IMR-90 (cell line): ENCODE results near the gene CLNK. TPM values are rescaled to one million over a fixed set of nuclear protein-coding genes. Genes with fewer than 3 reads are reported as not detected.

Experiments used
- ATAC-seq: fragments of 200-7000 bp; cut with Tn5 transposase; 2 replicates; pipeline ENCODE4 v1.9.1; 2020; ENCODE audit warnings: low read depth, mild to moderate bottlenecking, moderate library complexity
- BruUV-seq: library from RNA; stranded (reverse); fragments of 400-500 nt; replicated peaks from 2 replicates; lab custom pipeline; 2021; lab: Mats Ljungman, UMichigan
- CTCF ChIA-PET: fragments of 300-600 bp; formaldehyde crosslinking; extraction: SDS; loops from one replicate; lab custom pipeline; 2021; ENCODE audit warnings: antibody characterized with exemption; lab: Yijun Ruan, JAX
- POLR2A ChIA-PET: fragments of 300-600 bp; sonication (Branson Sonifier 250); formaldehyde crosslinking; loops from one replicate; lab custom pipeline; 2022; ENCODE audit warnings: antibody characterized with exemption; ENCODE audit not compliant: unreplicated experiment; lab: Charles Lee
- DNase-seq: peaks from one replicate; pipeline ENCODE4 v3.0.0; 2013
- H2AFZ ChIP-seq: replicated peaks from 2 replicates; pipeline ENCODE3; 2013; ENCODE audit warnings: low read length, mild to moderate bottlenecking; ENCODE audit not compliant: poor library complexity
- H2AK5ac ChIP-seq: 2 replicates; pipeline ENCODE4 v1.6.1; 2013; ENCODE audit warnings: low read depth, low read length, inconsistent platforms
- H2AK9ac ChIP-seq: replicated peaks from 2 replicates; pipeline ENCODE3; 2013; ENCODE audit warnings: mild to moderate bottlenecking, low read depth, low read length, moderate library complexity; ENCODE audit not compliant: poor library complexity
- H2BK120ac ChIP-seq: 2 replicates; pipeline ENCODE4 v1.6.1; 2013; ENCODE audit warnings: low read depth, low read length, inconsistent platforms
- H2BK15ac ChIP-seq: 3 replicates; pipeline ENCODE4 v1.6.1; 2013; ENCODE audit warnings: low read depth, low read length, inconsistent platforms
- H2BK20ac ChIP-seq: 2 replicates; pipeline ENCODE4 v1.6.1; 2013; ENCODE audit warnings: low read depth, mild to moderate bottlenecking, inconsistent platforms, low read length, moderate library complexity
- H2BK5ac ChIP-seq: 2 replicates; pipeline ENCODE4 v1.6.1; 2013; ENCODE audit warnings: mild to moderate bottlenecking, low read depth, low read length, inconsistent platforms; ENCODE audit not compliant: poor library complexity, severe bottlenecking
- H3K14ac ChIP-seq: replicated peaks from 2 replicates; pipeline ENCODE4 v1.6.1; 2013; ENCODE audit warnings: low read depth, low read length, inconsistent platforms
- H3K18ac ChIP-seq: 2 replicates; pipeline ENCODE4 v1.6.1; 2013; ENCODE audit warnings: low read depth, low read length, control low read depth
- H3K23ac ChIP-seq: 2 replicates; pipeline ENCODE4 v1.6.1; 2013; ENCODE audit warnings: low read depth, low read length, inconsistent platforms
- H3K27ac ChIP-seq: 2 replicates; pipeline ENCODE4 v1.5.1; 2013; ENCODE audit warnings: mild to moderate bottlenecking, control low read depth, low read length; ENCODE audit not compliant: insufficient read depth
- H3K27me3 ChIP-seq: 2 replicates; pipeline ENCODE4 v1.6.1; 2013; ENCODE audit warnings: low read length; ENCODE audit not compliant: control insufficient read depth, insufficient read depth
- H3K36me3 ChIP-seq: 2 replicates; pipeline ENCODE4 v1.6.1; 2013; ENCODE audit warnings: low read length, mixed read lengths; ENCODE audit not compliant: control insufficient read depth, insufficient read depth
- H3K4ac ChIP-seq: 2 replicates; pipeline ENCODE4 v1.6.1; 2013; ENCODE audit warnings: low read depth, low read length, inconsistent platforms
- H3K4me1 ChIP-seq: 2 replicates; pipeline ENCODE4 v1.6.1; 2013; ENCODE audit warnings: low read length, mixed read lengths; ENCODE audit not compliant: control insufficient read depth, insufficient read depth
- H3K4me2 ChIP-seq: 2 replicates; pipeline ENCODE4 v1.6.1; 2013; ENCODE audit warnings: low read depth, mild to moderate bottlenecking, control low read depth, low read length, moderate library complexity
- H3K4me3 ChIP-seq: 2 replicates; pipeline ENCODE4 v1.5.1; 2013; ENCODE audit warnings: low read depth, mild to moderate bottlenecking, control low read depth, low read length, moderate library complexity; ENCODE audit not compliant: insufficient read depth
- H3K56ac ChIP-seq: 2 replicates; pipeline ENCODE4 v1.6.1; 2013; ENCODE audit warnings: low read length, inconsistent platforms; ENCODE audit not compliant: insufficient read depth; ENCODE audit errors: extremely low read depth
- H3K79me1 ChIP-seq, 2 experiments: 2 replicates each; pipeline ENCODE4 v1.6.1; 2013; ENCODE audit warnings: low read length in 2 of 2, inconsistent platforms in 1 of 2, low read depth in 1 of 2
- H3K9ac ChIP-seq: 2 replicates; pipeline ENCODE4 v1.6.1; 2013; ENCODE audit warnings: low read depth, low read length, control low read depth
- H3K9me1 ChIP-seq: 2 replicates; pipeline ENCODE4 v1.6.1; 2013; ENCODE audit warnings: low read length, inconsistent platforms; ENCODE audit not compliant: insufficient read depth
- H3K9me3 ChIP-seq: 2 replicates; pipeline ENCODE4 v1.6.1; 2013; ENCODE audit warnings: low read length; ENCODE audit not compliant: control insufficient read depth, insufficient read depth
- H4K20me1 ChIP-seq: 2 replicates; pipeline ENCODE4 v1.6.1; 2013; ENCODE audit warnings: low read length, inconsistent platforms; ENCODE audit not compliant: insufficient read depth
- H4K5ac ChIP-seq: 2 replicates; pipeline ENCODE4 v1.6.1; 2013; ENCODE audit warnings: mild to moderate bottlenecking, low read depth, low read length, control low read depth
- H4K8ac ChIP-seq, 2 experiments: 2 replicates each; pipeline ENCODE4 v1.6.1; 2013; ENCODE audit warnings: low read depth in 2 of 2, low read length in 2 of 2, control low read depth in 1 of 2, inconsistent platforms in 1 of 2
- H4K91ac ChIP-seq: 2 replicates; pipeline ENCODE4 v1.6.1; 2013; ENCODE audit warnings: low read depth, low read length, inconsistent platforms; ENCODE audit not compliant: insufficient read depth
- FOS ChIP-seq: fragments of 150-350 bp; IDR thresholded peaks from 2 replicates; pipeline ENCODE4 v1.6.1; 2016; ENCODE audit warnings: low read depth, low read length
- MAFK ChIP-seq: IDR thresholded peaks from 2 replicates; pipeline ENCODE4 v1.6.1; 2012; ENCODE audit warnings: low read depth, low read length, improper control_type of control experiment
- MXI1 ChIP-seq: IDR thresholded peaks from 2 replicates; pipeline ENCODE4 v1.6.1; 2012; ENCODE audit warnings: low read depth, mild to moderate bottlenecking, low read length, moderate library complexity, borderline replicate concordance
- NFE2L2 ChIP-seq: fragments of 150-350 bp; IDR thresholded peaks from 2 replicates; pipeline ENCODE4 v1.6.1; 2016; ENCODE audit warnings: low read depth, mild to moderate bottlenecking, low read length
- RAD21 ChIP-seq: IDR thresholded peaks from 2 replicates; pipeline ENCODE4 v1.6.1; 2012; ENCODE audit warnings: low read length, improper control_type of control experiment
- RCOR1 ChIP-seq: IDR thresholded peaks from 2 replicates; pipeline ENCODE4 v1.6.1; 2012; ENCODE audit warnings: mild to moderate bottlenecking, low read length, improper control_type of control experiment; ENCODE audit not compliant: insufficient replicate concordance
- RFX5 ChIP-seq: IDR thresholded peaks from 2 replicates; pipeline ENCODE4 v1.8.0; 2012; ENCODE audit warnings: low read depth, mild to moderate bottlenecking, low read length, moderate library complexity
- WGBS, 2 experiments: methylation state at CpG; one replicate each; pipeline versions ENCODE4 v1.1.5 to v1.1.7; 2013; ENCODE audit warnings: missing lambda C conversion rate in 2 of 2; ENCODE audit not compliant: insufficient read length in 1 of 2; ENCODE audit errors: extremely low coverage in 2 of 2; 5-methylcytosine and 5-hydroxymethylcytosine counted together
- dilution Hi-C: fragments of 300-500 bp; cut with HindIII; formaldehyde crosslinking; loops from one replicate; pipeline ENCODE4 v1.14.3; 2018; ENCODE audit warnings: low sequenced_read_pairs; ENCODE audit not compliant: unreplicated experiment
- in situ Hi-C: fragments of 300-500 bp; cut with MboI; formaldehyde crosslinking; loops from 3 replicates; pipeline ENCODE4 v1.14.3; 2019; ENCODE audit warnings: low sequenced_read_pairs, inconsistent platforms, mixed read lengths
- intact Hi-C: fragments of 100-400 bp; cut with micrococcal nuclease; formaldehyde crosslinking; loops from 2 replicates; pipeline ENCODE4 v1.10.0; 2022
- polyA plus RNA-seq, 3 experiments: library from polyadenylated mRNA; depleted of rRNA; stranded (reverse); fragments of >200 nt; gene quantifications; 2 replicates each; pipeline ENCODE4 v1.2.3, GENCODE V29; 2012; ENCODE audit warnings: low replicate concordance in 1 of 3
- total RNA-seq: library from RNA; depleted of rRNA; stranded (reverse); fragments of >200 nt; gene quantifications from 2 replicates; pipeline ENCODE4 v1.2.3, GENCODE V29; 2012
- TF ChIP-seq, protein P1 (sequence below): conservative IDR thresholded peaks from 2 replicates; pipeline ENCODE4 v1.5.1; 2012; ENCODE audit warnings: mild to moderate bottlenecking, low read depth, low read length, improper control_type of control experiment
- TF ChIP-seq, protein P2 (sequence below): fragments of 150-350 bp; IDR thresholded peaks from 2 replicates; pipeline ENCODE4 v1.6.1; 2017; ENCODE audit warnings: mild to moderate bottlenecking, antibody characterized with exemption, low read length, low read depth

Gene CLNK
- total and polyA plus RNA-seq, 2 of the 4 experiments (the other 2 are of a cell fraction), result not detected

DNA sequence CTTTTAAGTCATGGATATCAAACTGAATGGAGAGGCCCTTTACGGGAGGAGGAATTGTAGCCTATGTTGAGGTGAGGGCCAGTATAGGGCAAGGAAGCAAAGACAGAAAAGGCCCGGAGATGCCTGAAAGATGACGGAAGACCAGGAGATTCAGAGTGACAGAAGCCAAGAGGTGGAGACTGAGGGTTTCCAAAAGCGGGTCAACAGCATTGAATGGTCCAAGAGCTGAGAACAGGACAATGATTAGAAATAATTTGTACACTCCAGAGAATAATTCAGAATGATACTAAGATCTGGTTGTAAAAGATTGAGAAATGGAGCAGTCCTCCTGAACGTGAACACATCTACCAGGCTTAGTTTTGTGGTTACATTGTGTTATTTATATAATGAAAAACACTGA lies 181.9 kb downstream of the CLNK start:
- Histone ChIP-seq H2AK5ac (no peak overlapping the region), H2BK5ac (no peak overlapping the region), H4K91ac (no peak overlapping the region), H3K36me3 (no peaks in the 10 kb centered on the region), H3K18ac (no peak overlapping the region), H3K9me3 (no peaks in the 10 kb centered on the region), H3K4me1 (no peaks in the 10 kb centered on the region), H2AFZ (no peak overlapping the region), H3K79me1 (no peaks in the 10 kb centered on the region), H4K20me1 (no peaks in the 10 kb centered on the region), H3K23ac (no peak overlapping the region), H2AK9ac (no peak overlapping the region), H2BK120ac (no peak overlapping the region), H4K5ac (no peak overlapping the region), H3K4me3 (no peak overlapping the region), H3K9ac (no peak overlapping the region), H2BK15ac (no peak overlapping the region), H2BK20ac (no peak overlapping the region), H3K9me1 (no peaks in the 10 kb centered on the region), H3K27ac (no peak overlapping the region), H4K8ac (no peak overlapping the region), H3K14ac (no peak overlapping the region), H3K56ac (no peak overlapping the region), H3K4me2 (no peak overlapping the region), H3K27me3 (no peaks in the 10 kb centered on the region), H3K4ac (no peak overlapping the region)
- intact Hi-C loops (no loop called here), dilution Hi-C loops (no loop called here), in situ Hi-C loops (no loop called here)
- POLR2A ChIA-PET, result no interaction called here
- ATAC-seq, result no peak
- WGBS, 2 experiments, result 62% methylated on average over 2 of the region's 5 CpGs; no CpG with 5 or more reads in 1 of the 2 experiments
- no peak for TF ChIP-seq RFX5
- no peak for TF ChIP-seq MXI1
- no peak for TF ChIP-seq RCOR1
- no peak for TF ChIP-seq FOS
- no peak for TF ChIP-seq NFE2L2
- TF ChIP-seq, protein P1, sequence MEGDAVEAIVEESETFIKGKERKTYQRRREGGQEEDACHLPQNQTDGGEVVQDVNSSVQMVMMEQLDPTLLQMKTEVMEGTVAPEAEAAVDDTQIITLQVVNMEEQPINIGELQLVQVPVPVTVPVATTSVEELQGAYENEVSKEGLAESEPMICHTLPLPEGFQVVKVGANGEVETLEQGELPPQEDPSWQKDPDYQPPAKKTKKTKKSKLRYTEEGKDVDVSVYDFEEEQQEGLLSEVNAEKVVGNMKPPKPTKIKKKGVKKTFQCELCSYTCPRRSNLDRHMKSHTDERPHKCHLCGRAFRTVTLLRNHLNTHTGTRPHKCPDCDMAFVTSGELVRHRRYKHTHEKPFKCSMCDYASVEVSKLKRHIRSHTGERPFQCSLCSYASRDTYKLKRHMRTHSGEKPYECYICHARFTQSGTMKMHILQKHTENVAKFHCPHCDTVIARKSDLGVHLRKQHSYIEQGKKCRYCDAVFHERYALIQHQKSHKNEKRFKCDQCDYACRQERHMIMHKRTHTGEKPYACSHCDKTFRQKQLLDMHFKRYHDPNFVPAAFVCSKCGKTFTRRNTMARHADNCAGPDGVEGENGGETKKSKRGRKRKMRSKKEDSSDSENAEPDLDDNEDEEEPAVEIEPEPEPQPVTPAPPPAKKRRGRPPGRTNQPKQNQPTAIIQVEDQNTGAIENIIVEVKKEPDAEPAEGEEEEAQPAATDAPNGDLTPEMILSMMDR, result no peak
- TF ChIP-seq RAD21, result no peak
- TF ChIP-seq MAFK, result no peak
- TF ChIP-seq, protein P2, sequence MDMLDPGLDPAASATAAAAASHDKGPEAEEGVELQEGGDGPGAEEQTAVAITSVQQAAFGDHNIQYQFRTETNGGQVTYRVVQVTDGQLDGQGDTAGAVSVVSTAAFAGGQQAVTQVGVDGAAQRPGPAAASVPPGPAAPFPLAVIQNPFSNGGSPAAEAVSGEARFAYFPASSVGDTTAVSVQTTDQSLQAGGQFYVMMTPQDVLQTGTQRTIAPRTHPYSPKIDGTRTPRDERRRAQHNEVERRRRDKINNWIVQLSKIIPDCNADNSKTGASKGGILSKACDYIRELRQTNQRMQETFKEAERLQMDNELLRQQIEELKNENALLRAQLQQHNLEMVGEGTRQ, result no peak
- no peak for DNase-seq
- no TSS peak for BruUV-seq
- CTCF ChIA-PET, result no interaction called here
